Smooth muscle cell (in vitro differentiated cells): ENCODE results near the gene U2SURP. TPM values are rescaled to one million over a fixed set of nuclear protein-coding genes. Genes with fewer than 3 reads are reported as not detected.

ENCODE experiments used
- DNase-seq: peaks from one replicate; lab custom pipeline; 2025; ENCODE audit not compliant: unreplicated experiment; lab: John Stamatoyannopoulos, UW
- H2AFZ ChIP-seq: fragments of 200-600 bp; sonication (generic); 2 replicates; pipeline ENCODE4 v1.6.0; 2016; ENCODE audit warnings: antibody characterized with exemption, low read depth, mild to moderate bottlenecking
- H3F3A ChIP-seq: fragments of 200-600 bp; sonication (generic); 2 replicates; pipeline ENCODE4 v1.6.0; 2017; ENCODE audit warnings: antibody characterized with exemption, low read depth
- H3K27ac ChIP-seq: fragments of 200-600 bp; sonication (generic); 2 replicates; pipeline ENCODE4 v1.5.1; 2016; ENCODE audit warnings: low read depth, mild to moderate bottlenecking
- H3K27me3 ChIP-seq: fragments of 200-600 bp; sonication (generic); 2 replicates; pipeline ENCODE4 v1.6.1; 2016; ENCODE audit warnings: low read depth, mild to moderate bottlenecking
- H3K36me3 ChIP-seq: fragments of 200-600 bp; sonication (generic); 2 replicates; pipeline ENCODE4 v1.5.1; 2016; ENCODE audit warnings: low read depth
- H3K4me1 ChIP-seq: fragments of 200-600 bp; sonication (generic); 2 replicates; pipeline ENCODE4 v1.5.1; 2016; ENCODE audit warnings: low read depth
- H3K4me2 ChIP-seq: fragments of 200-600 bp; sonication (generic); 2 replicates; pipeline ENCODE4 v1.6.0; 2016; ENCODE audit warnings: mild to moderate bottlenecking
- H3K4me3 ChIP-seq: fragments of 200-600 bp; sonication (generic); 2 replicates; pipeline ENCODE4 v1.5.1; 2016; ENCODE audit warnings: mild to moderate bottlenecking
- H3K79me2 ChIP-seq: fragments of 200-600 bp; sonication (generic); 2 replicates; pipeline ENCODE4 v1.6.0; 2016; ENCODE audit warnings: low read depth, mild to moderate bottlenecking
- H3K9ac ChIP-seq: fragments of 200-600 bp; sonication (generic); 2 replicates; pipeline ENCODE4 v1.6.0; 2016; ENCODE audit warnings: low read depth
- H3K9me3 ChIP-seq: fragments of 200-600 bp; sonication (generic); replicated peaks from 2 replicates; pipeline ENCODE4 v1.5.1; 2016; ENCODE audit warnings: low read depth
- H4K20me1 ChIP-seq: fragments of 200-600 bp; sonication (generic); 2 replicates; pipeline ENCODE4 v1.6.0; 2016; ENCODE audit warnings: low read depth
- CTCF ChIP-seq: fragments of 200-600 bp; sonication (generic); IDR thresholded peaks from 2 replicates; pipeline ENCODE4 v1.5.1; 2017; ENCODE audit warnings: borderline replicate concordance, mild to moderate bottlenecking, antibody characterized with exemption; ENCODE audit not compliant: insufficient read depth, poor library complexity, severe bottlenecking
- WGBS: methylation state at CpG from one replicate; pipeline ENCODE4 v1.1.7; 2016; ENCODE audit warnings: low lambda C conversion rate; 5-methylcytosine and 5-hydroxymethylcytosine counted together
- polyA plus RNA-seq: library from polyadenylated mRNA; unstranded; fragments of >200 nt; fragmentation: Nextera tagmentation; extraction: Ambion mirVana; gene quantifications from 2 replicates; pipeline ENCODE4 v1.2.1, GENCODE V29; 2016
- total RNA-seq: library from RNA; depleted of rRNA; stranded (reverse); fragments of >200 nt; gene quantifications from 2 replicates; pipeline ENCODE4 v1.2.3, GENCODE V29; 2014

Gene U2SURP
- total and polyA plus RNA-seq, 2 experiments from 2014 or later, result 49.0 to 80.4 TPM

- Histone ChIP-seq H3K9me3 (no peaks in the 10 kb centered on the region), H3K79me2 (peaks cover 5% of the 10 kb centered on the region), H3K9ac (no peak overlapping the region), H3K4me1 (no peaks in the 10 kb centered on the region), H3K27ac (peak overlapping the region; percentile 30), H2AFZ (no peak overlapping the region), H3K4me2 (no peak overlapping the region), H3K4me3 (no peak overlapping the region), H3F3A (no peaks in the 10 kb centered on the region), H3K27me3 (no peaks in the 10 kb centered on the region), H4K20me1 (no peaks in the 10 kb centered on the region), H3K36me3 (peaks cover 26% of the 10 kb centered on the region)
- TF ChIP-seq CTCF, result no peak
- no peak for DNase-seq
- 60% methylated on average over 2 of the region's 2 CpGs for WGBS
Observed at GRCh38 chr3:143054011-143054410, 52.6 kb downstream of the U2SURP start.

GRCh38 chr3:143056372-143056771 is 55.0 kb downstream of the U2SURP start:
- no peaks in the 10 kb centered on the region for H3K9me3 ChIP-seq
- no peak overlapping the region for H3K4me2 ChIP-seq

GRCh38 chr3:143060906-143061305 is 59.5 kb downstream of the U2SURP start:
- H3K9ac ChIP-seq, result no peak overlapping the region
- H2AFZ ChIP-seq, result no peak overlapping the region
- 100% methylated on average over 3 of the region's 3 CpGs for WGBS
- H3K79me2 ChIP-seq, result no peaks in the 10 kb centered on the region
- no peaks in the 10 kb centered on the region for H3K4me1 ChIP-seq
- H3K27ac ChIP-seq, result no peak overlapping the region
- TF ChIP-seq CTCF, result no peak
- H3K27me3 ChIP-seq, result no peaks in the 10 kb centered on the region
- no peaks in the 10 kb centered on the region for H4K20me1 ChIP-seq
- peaks cover 17% of the 10 kb centered on the region for H3K36me3 ChIP-seq
- no peaks in the 10 kb centered on the region for H3K9me3 ChIP-seq
- H3F3A ChIP-seq, result no peaks in the 10 kb centered on the region
- no peak for DNase-seq
- no peak overlapping the region for H3K4me3 ChIP-seq
- no peak overlapping the region for H3K4me2 ChIP-seq

More at GRCh38 chr3:143056372-143056771, 55.0 kb downstream of the U2SURP start:
- peaks cover 5% of the 10 kb centered on the region for H3K79me2 ChIP-seq
- no peak for DNase-seq
- H3K36me3 ChIP-seq, result peaks cover 19% of the 10 kb centered on the region
- no peaks in the 10 kb centered on the region for H3K27me3 ChIP-seq
- no peak overlapping the region for H3K4me3 ChIP-seq
- no peak overlapping the region for H3K9ac ChIP-seq
- H2AFZ ChIP-seq, result no peak overlapping the region
- WGBS, result 62% methylated on average over 3 of the region's 3 CpGs
- no peak for TF ChIP-seq CTCF
- no peak overlapping the region for H3K27ac ChIP-seq
- H3K4me1 ChIP-seq, result no peaks in the 10 kb centered on the region
- H4K20me1 ChIP-seq, result no peaks in the 10 kb centered on the region
- H3F3A ChIP-seq, result no peaks in the 10 kb centered on the region

- Histone ChIP-seq H3K4me2 (no peak overlapping the region), H2AFZ (no peak overlapping the region), H3K4me1 (no peaks in the 10 kb centered on the region), H3K36me3 (no peaks in the 10 kb centered on the region), H3F3A (no peaks in the 10 kb centered on the region), H3K9me3 (no peaks in the 10 kb centered on the region), H3K27me3 (no peaks in the 10 kb centered on the region), H3K79me2 (no peaks in the 10 kb centered on the region), H3K27ac (no peak overlapping the region), H3K9ac (no peak overlapping the region), H3K4me3 (no peak overlapping the region), H4K20me1 (no peaks in the 10 kb centered on the region)
- DNase-seq, result no peak
- TF ChIP-seq CTCF, result no peak
- 78% methylated on average over 2 of the region's 2 CpGs for WGBS
Observed at GRCh38 chr3:143063018-143063417, 61.6 kb downstream of the U2SURP start.
